T-helper 2 cell treated with Interferon-gamma antibody and Interleukin-4, amounts not matched to agents 5 μg/mL and 100 μg/mL, for 36 hours (primary cell): ENCODE measurements around the gene GAS2L1.
A peak's percentile ranks its signal among the peaks of the same experiment; 100 is the strongest.

ENCODE experiments used
- DNase-seq: peaks from one replicate; pipeline ENCODE4 v3.0.0; 2021; ENCODE audit warnings: low spot score
- H3K27ac Mint-ChIP-seq: one replicate; pipeline ENCODE4 v1.8.0; 2021; ENCODE audit warnings: mild to moderate bottlenecking, mixed read lengths
- H3K27me3 Mint-ChIP-seq: one replicate; pipeline ENCODE4 v1.8.0; 2021; ENCODE audit warnings: low read depth, mixed read lengths
- H3K36me3 Mint-ChIP-seq: one replicate; pipeline ENCODE4 v1.8.0; 2021; ENCODE audit warnings: low read depth, mixed read lengths
- H3K4me1 Mint-ChIP-seq: one replicate; pipeline ENCODE4 v1.8.0; 2021; ENCODE audit warnings: low read depth, mixed read lengths
- H3K4me3 Mint-ChIP-seq: one replicate; pipeline ENCODE4 v1.8.0; 2022; ENCODE audit warnings: mild to moderate bottlenecking, moderate library complexity, mixed read lengths
- H3K9me3 Mint-ChIP-seq: one replicate; pipeline ENCODE4 v1.8.0; 2021; ENCODE audit warnings: mixed read lengths

Gene GAS2L1

DNA sequence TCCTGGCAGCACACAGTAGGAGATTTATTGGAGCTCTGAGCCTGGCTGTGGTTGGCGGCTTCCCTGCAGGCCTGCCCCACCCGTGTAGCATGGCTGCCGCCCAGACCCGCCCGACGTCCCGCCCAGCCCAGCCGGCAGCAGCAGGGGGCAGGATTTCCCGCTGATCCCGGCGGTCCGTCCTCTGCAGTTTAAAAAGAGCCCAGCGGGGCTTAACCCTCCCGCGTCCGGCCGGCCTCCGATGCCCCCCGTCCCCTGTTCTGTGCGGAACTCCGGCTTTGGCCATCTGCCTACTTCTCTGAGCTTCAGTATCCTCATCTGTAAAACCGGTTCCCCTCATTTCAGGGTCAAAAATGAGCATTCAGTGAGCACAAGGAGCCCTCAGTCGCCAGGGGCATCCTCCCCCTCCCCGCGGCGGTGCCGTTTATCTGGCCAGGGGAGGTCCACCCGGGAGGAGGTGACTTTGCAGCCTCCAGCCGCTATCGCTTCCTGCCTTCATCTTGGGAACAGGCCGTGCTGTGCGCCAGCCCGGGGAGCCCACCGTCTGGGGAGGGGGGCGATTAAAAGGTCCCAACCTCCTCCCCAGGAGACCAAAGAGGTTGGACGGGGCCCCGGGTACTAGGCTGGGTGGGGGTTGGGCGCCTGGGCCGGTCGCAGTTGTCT, at the start of gene GAS2L1:
TSS of gene GAS2L1 (plus strand) at position 476 of the 660 bp plus-strand sequence. CDS start 1,456 bp downstream, outside the sequence.
- DNase-seq: peak; percentile 50
- no peaks in the 10 kb centered on the region for H3K9me3 Mint-ChIP-seq
- peaks cover 2% of the 10 kb centered on the region for H3K36me3 Mint-ChIP-seq
- H3K4me3 Mint-ChIP-seq: peak within 1 kb of the TSS; percentile 78
- H3K4me1 Mint-ChIP-seq: peaks cover 8% of the 10 kb centered on the region
- peaks cover 12% of the 10 kb centered on the region for H3K27me3 Mint-ChIP-seq
- H3K27ac Mint-ChIP-seq: peak within 1 kb of the TSS; percentile 20

GRCh38 chr22:29257751-29258181, 48.7 kb upstream of the GAS2L1 start:
- Mint-ChIP-seq H3K36me3 (peaks cover 2% of the 10 kb centered on the region), H3K4me3 (no peak overlapping the region), H3K27me3 (no peaks in the 10 kb centered on the region), H3K27ac (no peak overlapping the region), H3K4me1 (peaks cover 7% of the 10 kb centered on the region), H3K9me3 (no peaks in the 10 kb centered on the region)
- DNase-seq: no peak

DNA sequence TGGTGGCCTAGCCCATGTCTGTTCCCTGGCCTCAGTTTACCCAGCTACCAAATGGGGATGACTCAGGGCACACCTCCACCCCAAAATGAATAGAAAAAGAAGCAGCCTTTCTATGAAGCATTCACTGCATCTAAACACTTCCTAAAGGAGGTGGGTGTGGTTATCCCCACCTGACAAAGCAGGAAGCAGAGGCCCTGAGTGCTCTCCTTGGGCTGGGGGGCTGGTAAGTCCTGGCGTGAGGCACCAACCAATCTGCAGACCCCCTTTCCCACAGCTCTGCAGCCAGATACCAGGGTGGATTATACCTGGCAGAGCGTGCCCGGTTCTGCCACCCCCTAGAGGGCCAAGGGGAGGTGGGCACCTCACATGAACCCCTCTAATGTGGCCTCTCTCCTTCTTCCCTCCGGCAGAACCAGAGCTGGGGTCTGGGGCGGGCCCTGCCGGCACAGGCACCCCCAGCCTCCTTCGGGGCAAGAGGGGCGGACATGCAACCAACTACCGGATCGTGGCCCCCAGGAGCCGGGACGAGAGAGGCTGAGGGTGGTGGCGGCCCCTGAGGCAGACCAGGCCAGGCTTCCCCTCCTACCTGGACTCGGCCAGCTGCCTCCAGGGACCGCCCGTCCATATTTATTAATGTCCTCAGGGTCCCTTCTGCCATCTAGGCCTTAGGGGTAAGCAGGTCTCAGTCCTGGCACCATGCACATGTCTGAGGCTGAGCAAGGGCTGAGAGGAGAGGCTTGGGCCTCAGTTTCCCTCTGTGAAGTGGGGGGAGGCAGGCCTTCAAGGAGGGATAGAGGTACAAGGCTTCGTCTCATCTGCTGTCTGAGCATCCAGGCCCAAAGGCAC, 47.8 kb upstream of the GAS2L1 start:
- H3K9me3 Mint-ChIP-seq: no peaks in the 10 kb centered on the region
- H3K36me3 Mint-ChIP-seq: peaks cover 2% of the 10 kb centered on the region
- H3K27me3 Mint-ChIP-seq: no peaks in the 10 kb centered on the region
- peaks cover 7% of the 10 kb centered on the region for H3K4me1 Mint-ChIP-seq
- no peak overlapping the region for H3K4me3 Mint-ChIP-seq
- no peak overlapping the region for H3K27ac Mint-ChIP-seq
- no peak for DNase-seq

DNA sequence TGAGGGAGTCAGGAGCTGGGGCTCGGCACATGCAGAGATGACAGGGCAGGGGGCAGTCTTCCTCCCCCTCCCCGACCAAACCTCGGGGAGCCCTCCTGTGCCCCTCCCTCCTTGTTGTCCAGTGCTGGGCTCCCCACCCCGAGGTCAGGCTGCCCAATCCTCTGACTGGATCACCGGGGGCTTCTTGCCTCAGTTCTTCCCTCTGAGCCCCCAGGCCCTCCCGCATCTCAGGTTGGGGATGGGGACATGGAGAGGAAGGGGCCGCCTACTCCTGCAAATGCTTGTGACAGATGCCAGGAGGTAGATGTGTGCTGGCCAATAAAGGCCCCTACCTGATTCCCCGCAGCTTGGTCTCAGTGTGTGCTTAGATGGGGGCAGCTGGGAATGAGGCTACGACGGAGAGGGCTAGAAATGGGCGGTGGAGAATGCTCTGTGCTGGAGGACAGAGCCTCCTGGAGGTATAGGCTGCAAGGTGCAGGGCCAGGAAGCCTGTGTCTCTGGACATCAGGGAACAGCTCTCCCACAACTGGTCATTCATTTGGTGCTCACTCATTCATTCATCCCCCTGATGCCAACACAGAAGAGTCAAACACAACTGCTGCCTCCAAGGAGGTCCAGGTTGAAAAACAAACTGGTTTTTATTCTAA, 47.1 kb upstream of the GAS2L1 start:
- no peak overlapping the region for H3K4me3 Mint-ChIP-seq
- peaks cover 6% of the 10 kb centered on the region for H3K4me1 Mint-ChIP-seq
- no peak for DNase-seq
- no peak overlapping the region for H3K27ac Mint-ChIP-seq
- no peaks in the 10 kb centered on the region for H3K9me3 Mint-ChIP-seq
- H3K36me3 Mint-ChIP-seq: peaks cover 2% of the 10 kb centered on the region
- no peaks in the 10 kb centered on the region for H3K27me3 Mint-ChIP-seq

- peaks cover 2% of the 10 kb centered on the region for H3K36me3 Mint-ChIP-seq
- no peaks in the 10 kb centered on the region for H3K9me3 Mint-ChIP-seq
- no peak for DNase-seq
- no peak overlapping the region for H3K4me3 Mint-ChIP-seq
- peaks cover 2% of the 10 kb centered on the region for H3K4me1 Mint-ChIP-seq
- H3K27me3 Mint-ChIP-seq: no peaks in the 10 kb centered on the region
- H3K27ac Mint-ChIP-seq: no peak overlapping the region
These were observed 46.4 kb upstream of the GAS2L1 start for GRCh38 chr22:29260031-29260560.

- peaks cover 2% of the 10 kb centered on the region for H3K36me3 Mint-ChIP-seq
- H3K27me3 Mint-ChIP-seq: no peaks in the 10 kb centered on the region
- no peak overlapping the region for H3K4me3 Mint-ChIP-seq
- no peak for DNase-seq
- H3K9me3 Mint-ChIP-seq: no peaks in the 10 kb centered on the region
- peaks cover 2% of the 10 kb centered on the region for H3K4me1 Mint-ChIP-seq
- H3K27ac Mint-ChIP-seq: no peak overlapping the region
These were observed 45.7 kb upstream of the GAS2L1 start for GRCh38 chr22:29260601-29261315.

DNA sequence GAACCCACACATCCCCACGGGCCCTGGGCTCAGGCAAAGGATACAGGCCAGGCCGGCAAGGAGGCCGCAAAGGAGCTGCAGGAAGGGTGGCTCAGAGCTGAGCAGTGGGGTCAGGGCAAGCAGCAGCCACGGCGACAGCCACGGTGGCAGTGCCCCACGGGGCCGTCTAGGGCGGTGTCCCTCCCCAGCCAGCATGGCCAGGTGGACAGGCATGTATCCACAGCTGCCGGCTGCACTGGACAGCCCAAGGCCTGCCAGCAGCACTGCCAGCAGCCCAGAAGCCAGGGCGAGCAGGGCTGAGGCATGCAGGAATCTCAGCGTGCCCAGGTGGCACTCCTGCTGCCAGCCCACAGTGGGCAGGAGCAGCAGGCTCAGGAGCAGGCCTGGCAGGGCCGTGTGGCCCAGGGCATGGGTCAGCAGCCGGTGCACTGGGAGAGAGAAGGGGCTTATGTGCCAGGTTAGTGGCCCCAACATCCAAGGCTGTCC, 42.6 kb upstream of the GAS2L1 start:
- no peak for DNase-seq
- peaks cover 15% of the 10 kb centered on the region for H3K36me3 Mint-ChIP-seq
- H3K9me3 Mint-ChIP-seq: no peaks in the 10 kb centered on the region
- no peak overlapping the region for H3K27ac Mint-ChIP-seq
- peaks cover 10% of the 10 kb centered on the region for H3K4me1 Mint-ChIP-seq
- H3K4me3 Mint-ChIP-seq: no peak overlapping the region
- H3K27me3 Mint-ChIP-seq: peaks cover 3% of the 10 kb centered on the region

DNA sequence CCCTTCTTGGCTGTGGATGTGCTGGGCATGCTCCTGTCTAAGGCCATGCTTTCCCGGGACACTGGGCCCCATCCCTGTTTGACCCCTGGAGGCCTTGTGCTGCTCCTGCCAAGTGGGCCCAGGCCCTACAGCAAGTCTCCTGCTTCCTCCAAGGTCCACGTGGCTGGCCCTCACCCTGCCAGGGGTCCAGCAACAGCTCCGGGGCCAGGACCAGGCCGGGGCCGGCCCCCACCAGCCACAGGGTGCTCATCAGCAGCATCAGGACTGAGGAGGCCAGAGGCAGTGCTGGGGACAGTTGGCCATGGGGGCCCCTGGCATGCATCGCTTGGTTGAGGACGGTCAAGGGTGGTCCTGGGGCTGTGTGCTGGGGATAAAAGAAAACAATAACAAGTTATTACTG, 41.1 kb upstream of the GAS2L1 start:
- Mint-ChIP-seq H3K27me3 (peaks cover 3% of the 10 kb centered on the region), H3K36me3 (peaks cover 30% of the 10 kb centered on the region), H3K4me1 (peaks cover 22% of the 10 kb centered on the region), H3K4me3 (no peak overlapping the region), H3K9me3 (no peaks in the 10 kb centered on the region), H3K27ac (no peak overlapping the region)
- DNase-seq: no peak

GRCh38 chr22:29265929-29266328, 40.5 kb upstream of the GAS2L1 start:
- Mint-ChIP-seq H3K9me3 (no peaks in the 10 kb centered on the region), H3K4me3 (peak overlapping the region; percentile 93), H3K4me1 (peaks cover 29% of the 10 kb centered on the region), H3K36me3 (peaks cover 36% of the 10 kb centered on the region), H3K27me3 (peaks cover 3% of the 10 kb centered on the region), H3K27ac (peak overlapping the region; percentile 98)
- no peak for DNase-seq

- Mint-ChIP-seq H3K4me3 (peak overlapping the region; percentile 93), H3K27me3 (peaks cover 3% of the 10 kb centered on the region), H3K27ac (peak overlapping the region; percentile 98), H3K4me1 (peaks cover 34% of the 10 kb centered on the region), H3K9me3 (no peaks in the 10 kb centered on the region), H3K36me3 (peaks cover 42% of the 10 kb centered on the region)
- no peak for DNase-seq
These were observed 39.6 kb upstream of the GAS2L1 start for GRCh38 chr22:29266564-29267461.

DNA sequence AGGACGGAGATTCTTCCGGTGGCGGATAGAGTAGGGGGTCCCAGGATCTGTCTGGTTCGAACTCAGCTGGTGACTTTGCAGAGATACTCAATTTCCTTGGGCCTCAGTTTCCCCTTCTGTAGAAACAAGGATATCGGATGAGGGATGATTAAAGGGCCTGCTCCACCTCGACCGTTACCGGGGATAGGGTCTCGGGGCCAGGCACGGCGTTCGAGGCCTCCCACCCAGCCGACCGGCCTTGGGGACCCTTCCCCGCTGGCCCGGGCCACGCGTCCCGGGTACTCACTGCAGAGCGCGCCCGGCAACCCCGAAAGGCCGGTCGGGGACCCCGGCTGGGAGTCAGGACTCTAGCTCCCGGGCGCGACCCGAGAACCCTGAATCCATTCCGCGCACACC, 39.0 kb upstream of the GAS2L1 start:
- peaks cover 39% of the 10 kb centered on the region for H3K4me1 Mint-ChIP-seq
- H3K4me3 Mint-ChIP-seq: peak overlapping the region; percentile 93
- peaks cover 46% of the 10 kb centered on the region for H3K36me3 Mint-ChIP-seq
- H3K27ac Mint-ChIP-seq: peak overlapping the region; percentile 98
- H3K27me3 Mint-ChIP-seq: peaks cover 3% of the 10 kb centered on the region
- no peak for DNase-seq
- no peaks in the 10 kb centered on the region for H3K9me3 Mint-ChIP-seq

DNA sequence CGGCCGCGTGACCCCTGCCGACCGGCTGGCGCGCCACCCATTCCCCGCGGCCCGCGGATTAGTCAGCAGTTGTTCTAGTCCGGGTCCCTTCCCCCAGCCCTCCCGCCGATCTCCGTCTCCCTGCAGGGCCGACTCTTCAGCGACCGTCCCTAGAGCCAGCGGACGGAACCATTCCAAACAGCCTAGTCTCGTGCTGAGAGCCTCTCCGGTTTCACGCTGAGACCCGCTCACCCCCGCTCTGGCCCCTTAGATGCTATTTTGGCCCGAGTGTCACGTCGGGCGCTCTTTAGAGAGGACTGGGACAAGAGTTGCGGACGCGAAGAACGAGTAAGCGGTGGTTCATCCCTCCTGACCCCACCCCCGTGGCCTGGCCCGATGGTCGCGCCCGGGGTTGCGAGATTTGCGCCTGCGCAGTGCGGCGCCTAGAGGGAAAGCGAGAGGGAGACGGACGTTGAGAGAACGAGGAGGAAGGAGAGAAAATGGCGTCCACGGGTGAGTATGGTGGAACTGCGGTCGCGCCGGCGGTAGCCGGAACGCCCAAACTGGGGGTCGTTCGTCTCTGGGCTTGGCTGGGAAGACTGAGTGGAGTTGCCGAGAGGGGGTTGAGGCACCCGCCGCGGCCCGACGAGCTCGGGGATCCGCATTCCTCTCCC, 38.5 kb upstream of the GAS2L1 start, which contains the start of the genes EWSR1 and RHBDD3:
TSS of gene EWSR1 (plus strand) at position 411 of the 653 bp plus-strand sequence. CDS start at position 480, 69 bp downstream.
TSS of gene RHBDD3 (minus strand) at position 124 of the 653 bp plus-strand sequence. CDS start 2,355 bp downstream, outside the sequence.
- peak; percentile 96 for DNase-seq
- Mint-ChIP-seq H3K27ac (peak within 1 kb of the TSS; percentile 98), H3K27me3 (peaks cover 3% of the 10 kb centered on the region), H3K36me3 (peaks cover 51% of the 10 kb centered on the region), H3K4me3 (peak within 1 kb of the TSS; percentile 93), H3K9me3 (no peaks in the 10 kb centered on the region), H3K4me1 (peaks cover 43% of the 10 kb centered on the region)
